Measurements from ENCODE around the gene ARL2BP. TPM values are rescaled to one million over a fixed set of nuclear protein-coding genes. Genes with fewer than 3 reads are reported as not detected.

ARL2BP gene
- total and polyA plus RNA-seq, 9 of the 15 experiments (the other 6 are each of a cell fraction or from before 2014, with no cell fraction given), result 16.7 to 41.8 (median 27.2) TPM

DNA sequence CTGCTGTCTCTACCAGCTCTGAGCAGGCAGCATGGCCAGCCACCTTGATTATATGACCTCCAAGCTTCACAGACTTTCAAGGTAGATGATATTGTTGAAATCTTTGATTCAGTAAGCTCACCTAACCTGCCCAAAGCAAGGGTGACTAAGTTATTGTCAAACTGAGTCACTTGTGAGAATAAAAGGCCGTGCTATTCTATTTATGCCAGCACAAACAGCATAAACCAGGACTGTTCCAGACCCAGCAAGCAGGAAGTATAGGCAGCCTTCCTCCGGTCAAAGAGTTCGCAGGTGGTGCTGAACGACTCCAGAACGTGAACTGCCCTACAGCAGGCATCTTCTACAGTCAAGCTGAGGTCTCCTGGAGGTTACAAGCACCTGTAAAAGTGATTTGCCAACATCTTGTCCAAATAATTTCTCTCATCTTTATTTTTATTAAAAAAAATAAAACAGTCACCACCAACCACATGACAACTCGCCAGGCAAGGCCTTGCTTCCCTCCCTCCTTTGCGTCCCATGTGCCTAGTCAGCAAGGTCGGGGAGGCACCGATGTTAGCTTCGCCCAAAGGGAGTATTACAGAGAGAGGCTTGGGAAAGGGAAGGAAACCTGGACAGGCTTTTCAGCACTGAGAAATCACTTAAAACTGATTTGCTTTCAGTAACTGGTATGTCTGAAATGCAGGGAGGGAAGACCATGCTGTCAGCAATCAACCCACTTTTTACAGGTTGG, 10.8 kb downstream of the ARL2BP start:
- Histone ChIP-seq H2AFZ (ENCODE audit: low read depth, low read length) (no peak overlapping the region), H3K9ac (ENCODE audit: insufficient read depth in 1 of 2, low read depth in 2 of 2, low read length in 2 of 2) (no peak overlapping the region; a peak in 1 of 4 replicates), H3K9me1 (ENCODE audit: control insufficient read depth, insufficient read depth, low read length) (no peaks in the 10 kb centered on the region), H3K79me2 (ENCODE audit: control insufficient read depth, insufficient read depth, low read length) (no peaks in the 10 kb centered on the region), H3K4me2 (ENCODE audit: insufficient read depth, low read length) (no peak overlapping the region), H3K27me3 (ENCODE audit: control insufficient read depth in 2 of 2, insufficient read depth in 2 of 2, low read length in 2 of 2) (no peaks in the 10 kb centered on the region), H3K4me1 (replicated peaks in 1 of 2; ENCODE audit: control insufficient read depth in 2 of 2, insufficient read depth in 2 of 2, low read length in 2 of 2) (peaks cover 12 to 17% of the 10 kb centered on the region in 2 experiments; a peak in 4 of 5 replicates), H4K20me1 (replicated peaks; ENCODE audit: control insufficient read depth, insufficient read depth, low read length) (no peaks in the 10 kb centered on the region), H3K9me3 (replicated peaks; ENCODE audit: control insufficient read depth, insufficient read depth, low read depth, low read length) (no peaks in the 10 kb centered on the region), H3K27ac (ENCODE audit: extremely low read depth, low read depth, low read length) (no peak overlapping the region), H3K36me3 (ENCODE audit: control insufficient read depth, insufficient read depth, low read length) (peaks cover 13% of the 10 kb centered on the region; the same call in 2 of the 3 replicates), H3K4me3 (no peak overlapping the region)
- intact Hi-C loops (cut with micrococcal nuclease), result no loop called here
- in situ Hi-C loops (cut with MboI), result no loop called here
- ATAC-seq (no peak), FAIRE-seq (no peak), DNase-seq (ENCODE audit: extremely low read depth in 1 of 4, low spot score in 3 of 4) (no peak)
- TF ChIP-seq, protein P1, sequence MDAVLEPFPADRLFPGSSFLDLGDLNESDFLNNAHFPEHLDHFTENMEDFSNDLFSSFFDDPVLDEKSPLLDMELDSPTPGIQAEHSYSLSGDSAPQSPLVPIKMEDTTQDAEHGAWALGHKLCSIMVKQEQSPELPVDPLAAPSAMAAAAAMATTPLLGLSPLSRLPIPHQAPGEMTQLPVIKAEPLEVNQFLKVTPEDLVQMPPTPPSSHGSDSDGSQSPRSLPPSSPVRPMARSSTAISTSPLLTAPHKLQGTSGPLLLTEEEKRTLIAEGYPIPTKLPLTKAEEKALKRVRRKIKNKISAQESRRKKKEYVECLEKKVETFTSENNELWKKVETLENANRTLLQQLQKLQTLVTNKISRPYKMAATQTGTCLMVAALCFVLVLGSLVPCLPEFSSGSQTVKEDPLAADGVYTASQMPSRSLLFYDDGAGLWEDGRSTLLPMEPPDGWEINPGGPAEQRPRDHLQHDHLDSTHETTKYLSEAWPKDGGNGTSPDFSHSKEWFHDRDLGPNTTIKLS (IDR thresholded peaks at IDR 0.05; ENCODE audit: borderline replicate concordance, low read depth), result no peak
- TF ChIP-seq ZNF444 (CRISPR knock-in tag; IDR thresholded peaks at IDR 0.05) (no peak), ETV6 (IDR thresholded peaks at IDR 0.05; ENCODE audit: borderline replicate concordance in 1 of 2, low read depth in 2 of 2, low read length in 1 of 2) (no peak), ETV6 (CRISPR knock-in tag; IDR thresholded peaks at IDR 0.05; ENCODE audit: borderline replicate concordance) (no peak), GATAD2A (IDR thresholded peaks at IDR 0.05) (no peak), CREM (IDR thresholded peaks at IDR 0.05; ENCODE audit: low read depth) (no peak), ARNT (IDR thresholded peaks at IDR 0.05) (no peak), FIP1L1 (IDR thresholded peaks at IDR 0.05; ENCODE audit: low read depth, low read length, poor library complexity, severe bottlenecking) (no peak)
- TF ChIP-seq, protein P2, sequence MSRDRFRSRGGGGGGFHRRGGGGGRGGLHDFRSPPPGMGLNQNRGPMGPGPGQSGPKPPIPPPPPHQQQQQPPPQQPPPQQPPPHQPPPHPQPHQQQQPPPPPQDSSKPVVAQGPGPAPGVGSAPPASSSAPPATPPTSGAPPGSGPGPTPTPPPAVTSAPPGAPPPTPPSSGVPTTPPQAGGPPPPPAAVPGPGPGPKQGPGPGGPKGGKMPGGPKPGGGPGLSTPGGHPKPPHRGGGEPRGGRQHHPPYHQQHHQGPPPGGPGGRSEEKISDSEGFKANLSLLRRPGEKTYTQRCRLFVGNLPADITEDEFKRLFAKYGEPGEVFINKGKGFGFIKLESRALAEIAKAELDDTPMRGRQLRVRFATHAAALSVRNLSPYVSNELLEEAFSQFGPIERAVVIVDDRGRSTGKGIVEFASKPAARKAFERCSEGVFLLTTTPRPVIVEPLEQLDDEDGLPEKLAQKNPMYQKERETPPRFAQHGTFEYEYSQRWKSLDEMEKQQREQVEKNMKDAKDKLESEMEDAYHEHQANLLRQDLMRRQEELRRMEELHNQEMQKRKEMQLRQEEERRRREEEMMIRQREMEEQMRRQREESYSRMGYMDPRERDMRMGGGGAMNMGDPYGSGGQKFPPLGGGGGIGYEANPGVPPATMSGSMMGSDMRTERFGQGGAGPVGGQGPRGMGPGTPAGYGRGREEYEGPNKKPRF (IDR thresholded peaks at IDR 0.05; ENCODE audit: low read depth, low read length), result no peak
- WGBS (ENCODE audit: insufficient coverage, low coverage, missing lambda C conversion rate), result 86% methylated on average over 10 of the region's 10 CpGs
- ChIA-PET POLR2A (interaction anchor here (0.7 to 2.4 kb wide), 3 partner anchors 9 to 12 kb away, joined by 3 to 15 read pairs (median 3); no protein-coding TSS in a partner anchor), CTCF (ENCODE audit: low intra/inter-chr PET ratio) (no interaction called here)
- BruUV-seq (replicated peaks), result no TSS peak

All from K562 (cell line).